ENCODE results near the gene KRI1. TPM values are rescaled to one million over a fixed set of nuclear protein-coding genes. Genes with fewer than 3 reads are reported as not detected.
A peak's percentile ranks its signal among the peaks of the same experiment; 100 is the strongest.

Gene KRI1
- total and polyA plus RNA-seq, 4 donors: 12.8 to 26.0 (median 19.1) TPM

- H3K27me3 ChIP-seq (ENCODE audit: control insufficient read depth in 3 of 3, insufficient read depth in 3 of 3, low read length in 2 of 3): no peaks in the 10 kb centered on the region
- ATAC-seq (ENCODE audit: insufficient read depth, low FRiP score): no peak
- no peaks in the 10 kb centered on the region for H3K9me3 ChIP-seq (ENCODE audit: control insufficient read depth in 4 of 4, insufficient read depth in 3 of 4, low read length in 3 of 4)
- peak overlapping the region; percentile 62 to 87 for H3K27ac ChIP-seq (ENCODE audit: low read depth in 1 of 2, low read length in 1 of 2)
- TF ChIP-seq CTCF (IDR thresholded peaks at IDR 0.05; ENCODE audit: control extremely low read depth, extremely low read depth): no peak
- DNase-seq: no peak
- WGBS, 2 donors: 3% methylated on average over 4 of the region's 4 CpGs
- H3K4me3 ChIP-seq: no peak overlapping the region
- no peak overlapping the region for H3K9ac ChIP-seq (ENCODE audit: insufficient read depth in 1 of 2, low read length in 2 of 2)
- H3K36me3 ChIP-seq (ENCODE audit: control insufficient read depth in 4 of 4, insufficient read depth in 4 of 4, low read length in 4 of 4): peaks cover 0 to 6% (median 0%) of the 10 kb centered on the region in 4 donors
- peaks cover 0 to 30% (median 13%) of the 10 kb centered on the region in 5 donors for H3K4me1 ChIP-seq (ENCODE audit: control insufficient read depth in 5 of 5, insufficient read depth in 5 of 5, low read length in 5 of 5)
Observed at GRCh38 chr19:10566408-10566657, 523 bp upstream of the KRI1 start.

- H3K27me3 ChIP-seq (ENCODE audit: control insufficient read depth in 3 of 3, insufficient read depth in 3 of 3, low read length in 2 of 3): no peaks in the 10 kb centered on the region
- H3K9ac ChIP-seq (ENCODE audit: insufficient read depth in 1 of 2, low read length in 2 of 2): peak overlapping the region in 1 of 2 donors; percentile 55
- H3K4me1 ChIP-seq (ENCODE audit: control insufficient read depth in 5 of 5, insufficient read depth in 5 of 5, low read length in 5 of 5): peaks cover 0 to 30% (median 13%) of the 10 kb centered on the region in 5 donors
- ATAC-seq (ENCODE audit: insufficient read depth, low FRiP score) (no peak), DNase-seq (peak; percentile 43 to 57 (median 54))
- H3K27ac ChIP-seq (ENCODE audit: low read depth in 1 of 2, low read length in 1 of 2): peak overlapping the region; percentile 84 to 89
- no peak for TF ChIP-seq CTCF (IDR thresholded peaks at IDR 0.05; ENCODE audit: control extremely low read depth, extremely low read depth)
- peak overlapping the region; percentile 88 for H3K4me3 ChIP-seq
- no peaks in the 10 kb centered on the region for H3K9me3 ChIP-seq (ENCODE audit: control insufficient read depth in 4 of 4, insufficient read depth in 3 of 4, low read length in 3 of 4)
- H3K36me3 ChIP-seq (ENCODE audit: control insufficient read depth in 4 of 4, insufficient read depth in 4 of 4, low read length in 4 of 4): peaks cover 3 to 13% (median 5%) of the 10 kb centered on the region in 4 donors
- WGBS, 2 donors: 10 to 18% methylated on average over 9 to 10 of the region's 10 CpGs
Observed at GRCh38 chr19:10565028-10565566, 713 bp downstream of the KRI1 start.

GRCh38 chr19:10562609-10563008 is 3.2 kb downstream of the KRI1 start:
- H3K9ac ChIP-seq (ENCODE audit: insufficient read depth in 1 of 2, low read length in 2 of 2): no peak overlapping the region
- H3K27ac ChIP-seq (ENCODE audit: low read depth in 1 of 2, low read length in 1 of 2): no peak overlapping the region
- no peak for TF ChIP-seq CTCF (IDR thresholded peaks at IDR 0.05; ENCODE audit: control extremely low read depth, extremely low read depth)
- H3K9me3 ChIP-seq (ENCODE audit: control insufficient read depth in 4 of 4, insufficient read depth in 3 of 4, low read length in 3 of 4): no peaks in the 10 kb centered on the region
- H3K36me3 ChIP-seq (ENCODE audit: control insufficient read depth in 4 of 4, insufficient read depth in 4 of 4, low read length in 4 of 4): peaks cover 7 to 33% (median 14%) of the 10 kb centered on the region in 4 donors
- ATAC-seq (ENCODE audit: insufficient read depth, low FRiP score): no peak
- no peak overlapping the region for H3K4me3 ChIP-seq
- H3K27me3 ChIP-seq (ENCODE audit: control insufficient read depth in 3 of 3, insufficient read depth in 3 of 3, low read length in 2 of 3): no peaks in the 10 kb centered on the region
- DNase-seq: no peak
- 96% methylated on average over 5 of the region's 5 CpGs for WGBS, 2 donors
- H3K4me1 ChIP-seq (ENCODE audit: control insufficient read depth in 5 of 5, insufficient read depth in 5 of 5, low read length in 5 of 5): peaks cover 0 to 21% (median 11%) of the 10 kb centered on the region in 5 donors

- H3K36me3 ChIP-seq (ENCODE audit: control insufficient read depth in 4 of 4, insufficient read depth in 4 of 4, low read length in 4 of 4): peaks cover 7 to 49% (median 22%) of the 10 kb centered on the region in 4 donors
- WGBS, 2 donors: 86% methylated on average over 7 of the region's 7 CpGs
Observed at GRCh38 chr19:10560154-10560553, 5.7 kb downstream of the KRI1 start.

More at GRCh38 chr19:10560154-10560553, 5.7 kb downstream of the KRI1 start:
- ATAC-seq (ENCODE audit: insufficient read depth, low FRiP score): no peak
- Histone ChIP-seq H3K9me3 (ENCODE audit: control insufficient read depth in 4 of 4, insufficient read depth in 3 of 4, low read length in 3 of 4) (no peaks in the 10 kb centered on the region), H3K27ac (ENCODE audit: low read depth in 1 of 2, low read length in 1 of 2) (no peak overlapping the region), H3K4me3 (no peak overlapping the region), H3K4me1 (ENCODE audit: control insufficient read depth in 5 of 5, insufficient read depth in 5 of 5, low read length in 5 of 5) (peaks cover 0 to 5% (median 0%) of the 10 kb centered on the region in 5 donors), H3K9ac (ENCODE audit: insufficient read depth in 1 of 2, low read length in 2 of 2) (no peak overlapping the region), H3K27me3 (ENCODE audit: control insufficient read depth in 3 of 3, insufficient read depth in 3 of 3, low read length in 2 of 3) (no peaks in the 10 kb centered on the region)
- no peak for DNase-seq
- TF ChIP-seq CTCF (IDR thresholded peaks at IDR 0.05; ENCODE audit: control extremely low read depth, extremely low read depth): no peak

Data from lung (tissue), 12 donors.